Activated naive CD8-positive, alpha-beta T cell treated with anti-CD3 and anti-CD28 coated beads, Interleukin-2, amount 50 U/mL, for 24 hours (primary cell): Measurements from ENCODE around the gene SMAD7.
A peak's percentile ranks its signal among the peaks of the same experiment; 100 is the strongest.

Experiments
- ATAC-seq: fragments of 150-1000 bp; cut with Tn5 transposase; one replicate; pipeline ENCODE4 v1.10.0; 2021
- DNase-seq: peaks from one replicate; pipeline ENCODE4 v3.0.0; 2021
- H3K27ac Mint-ChIP-seq: one replicate; pipeline ENCODE4 v1.8.0; 2021; ENCODE audit warnings: mild to moderate bottlenecking, mixed read lengths
- H3K27me3 Mint-ChIP-seq: one replicate; pipeline ENCODE4 v1.8.0; 2021; ENCODE audit warnings: mixed read lengths
- H3K36me3 Mint-ChIP-seq: one replicate; pipeline ENCODE4 v1.8.0; 2021; ENCODE audit warnings: low read depth, mixed read lengths
- H3K4me1 Mint-ChIP-seq: one replicate; pipeline ENCODE4 v1.8.0; 2021; ENCODE audit warnings: mixed read lengths
- H3K4me3 Mint-ChIP-seq: one replicate; pipeline ENCODE4 v1.8.0; 2021; ENCODE audit warnings: mild to moderate bottlenecking, moderate library complexity, mixed read lengths
- H3K9me3 Mint-ChIP-seq: one replicate; pipeline ENCODE4 v1.8.0; 2021; ENCODE audit warnings: mixed read lengths

Gene SMAD7

GRCh38 chr18:48901145-48902022, 49.4 kb downstream of the SMAD7 start:
- H3K27ac Mint-ChIP-seq, result no peak overlapping the region
- H3K9me3 Mint-ChIP-seq, result peaks cover 17% of the 10 kb centered on the region
- ATAC-seq, result no peak
- no peak for DNase-seq
- peaks cover 2% of the 10 kb centered on the region for H3K36me3 Mint-ChIP-seq
- H3K4me1 Mint-ChIP-seq, result peaks cover 25% of the 10 kb centered on the region
- no peak overlapping the region for H3K4me3 Mint-ChIP-seq
- peaks cover 2% of the 10 kb centered on the region for H3K27me3 Mint-ChIP-seq

GRCh38 chr18:48900469-48900868, 50.3 kb downstream of the SMAD7 start:
- peaks cover 29% of the 10 kb centered on the region for H3K4me1 Mint-ChIP-seq
- peaks cover 2% of the 10 kb centered on the region for H3K36me3 Mint-ChIP-seq
- no peak for ATAC-seq
- no peak for DNase-seq
- H3K27ac Mint-ChIP-seq, result no peak overlapping the region
- peaks cover 2% of the 10 kb centered on the region for H3K27me3 Mint-ChIP-seq
- H3K9me3 Mint-ChIP-seq, result peaks cover 16% of the 10 kb centered on the region
- H3K4me3 Mint-ChIP-seq, result no peak overlapping the region

GRCh38 chr18:48899558-48900174, 51.1 kb downstream of the SMAD7 start:
- no peak overlapping the region for H3K4me3 Mint-ChIP-seq
- DNase-seq, result no peak
- H3K27ac Mint-ChIP-seq, result peak overlapping the region; percentile 57
- peaks cover 12% of the 10 kb centered on the region for H3K9me3 Mint-ChIP-seq
- peaks cover 2% of the 10 kb centered on the region for H3K27me3 Mint-ChIP-seq
- peaks cover 29% of the 10 kb centered on the region for H3K4me1 Mint-ChIP-seq
- no peak for ATAC-seq
- H3K36me3 Mint-ChIP-seq, result peaks cover 2% of the 10 kb centered on the region

- Mint-ChIP-seq H3K4me1 (peaks cover 29% of the 10 kb centered on the region), H3K36me3 (peaks cover 2% of the 10 kb centered on the region), H3K9me3 (peaks cover 6% of the 10 kb centered on the region), H3K27ac (no peak overlapping the region), H3K4me3 (no peak overlapping the region), H3K27me3 (peaks cover 2% of the 10 kb centered on the region)
- ATAC-seq, result no peak
- DNase-seq, result no peak
These were observed 52.2 kb downstream of the SMAD7 start for GRCh38 chr18:48898521-48898920.

GRCh38 chr18:48897531-48897930, 53.2 kb downstream of the SMAD7 start:
- Mint-ChIP-seq H3K36me3 (peaks cover 2% of the 10 kb centered on the region), H3K27me3 (peaks cover 2% of the 10 kb centered on the region), H3K27ac (peak overlapping the region; percentile 57), H3K4me1 (peaks cover 29% of the 10 kb centered on the region), H3K4me3 (no peak overlapping the region), H3K9me3 (peaks cover 6% of the 10 kb centered on the region)
- DNase-seq (no peak), ATAC-seq (no peak)

- peak; percentile 63 for DNase-seq
These were observed 53.8 kb downstream of the SMAD7 start for GRCh38 chr18:48896875-48897511.

GRCh38 chr18:48896326-48896874, 54.4 kb downstream of the SMAD7 start:
- Mint-ChIP-seq H3K36me3 (peaks cover 2% of the 10 kb centered on the region), H3K27me3 (peaks cover 2% of the 10 kb centered on the region), H3K4me1 (peaks cover 29% of the 10 kb centered on the region), H3K27ac (peak overlapping the region; percentile 57), H3K9me3 (peaks cover 6% of the 10 kb centered on the region), H3K4me3 (no peak overlapping the region)
- no peak for DNase-seq
- ATAC-seq, result no peak

More at GRCh38 chr18:48896875-48897511, 53.8 kb downstream of the SMAD7 start:
- Mint-ChIP-seq H3K36me3 (peaks cover 2% of the 10 kb centered on the region), H3K27me3 (peaks cover 2% of the 10 kb centered on the region), H3K4me1 (peaks cover 29% of the 10 kb centered on the region), H3K4me3 (no peak overlapping the region), H3K27ac (peak overlapping the region; percentile 57), H3K9me3 (peaks cover 6% of the 10 kb centered on the region)
- peak; percentile 76 for ATAC-seq

GRCh38 chr18:48894799-48895346, 55.9 kb downstream of the SMAD7 start:
- H3K4me1 Mint-ChIP-seq, result peaks cover 23% of the 10 kb centered on the region
- H3K9me3 Mint-ChIP-seq, result peaks cover 5% of the 10 kb centered on the region
- no peak for ATAC-seq
- no peaks in the 10 kb centered on the region for H3K27me3 Mint-ChIP-seq
- DNase-seq, result no peak
- H3K36me3 Mint-ChIP-seq, result peaks cover 2% of the 10 kb centered on the region
- H3K4me3 Mint-ChIP-seq, result no peak overlapping the region
- H3K27ac Mint-ChIP-seq, result peak overlapping the region; percentile 26

GRCh38 chr18:48893608-48894600, 56.9 kb downstream of the SMAD7 start:
- no peaks in the 10 kb centered on the region for H3K27me3 Mint-ChIP-seq
- H3K4me3 Mint-ChIP-seq, result no peak overlapping the region
- no peak overlapping the region for H3K27ac Mint-ChIP-seq
- no peaks in the 10 kb centered on the region for H3K36me3 Mint-ChIP-seq
- ATAC-seq, result no peak
- H3K4me1 Mint-ChIP-seq, result peaks cover 17% of the 10 kb centered on the region
- no peak for DNase-seq
- no peaks in the 10 kb centered on the region for H3K9me3 Mint-ChIP-seq

- H3K9me3 Mint-ChIP-seq, result no peaks in the 10 kb centered on the region
- no peak for ATAC-seq
- no peak overlapping the region for H3K4me3 Mint-ChIP-seq
- H3K36me3 Mint-ChIP-seq, result no peaks in the 10 kb centered on the region
- H3K4me1 Mint-ChIP-seq, result peaks cover 14% of the 10 kb centered on the region
- no peak overlapping the region for H3K27ac Mint-ChIP-seq
- no peak for DNase-seq
- H3K27me3 Mint-ChIP-seq, result no peaks in the 10 kb centered on the region
These were observed 57.6 kb downstream of the SMAD7 start for GRCh38 chr18:48893061-48893607.

- Mint-ChIP-seq H3K27ac (no peak overlapping the region), H3K36me3 (no peaks in the 10 kb centered on the region), H3K9me3 (no peaks in the 10 kb centered on the region), H3K4me3 (no peak overlapping the region), H3K4me1 (peaks cover 13% of the 10 kb centered on the region), H3K27me3 (no peaks in the 10 kb centered on the region)
- DNase-seq, result no peak
- no peak for ATAC-seq
These were observed 58.5 kb downstream of the SMAD7 start for GRCh38 chr18:48892146-48892855.

GRCh38 chr18:48891721-48892120, 59.0 kb downstream of the SMAD7 start:
- Mint-ChIP-seq H3K27me3 (no peaks in the 10 kb centered on the region), H3K4me1 (peaks cover 8% of the 10 kb centered on the region), H3K36me3 (no peaks in the 10 kb centered on the region), H3K9me3 (no peaks in the 10 kb centered on the region), H3K4me3 (no peak overlapping the region), H3K27ac (no peak overlapping the region)
- DNase-seq (no peak), ATAC-seq (no peak)
